OCI-LY7 (cell line): Measurements from ENCODE around the gene HS2ST1. TPM values are rescaled to one million over a fixed set of nuclear protein-coding genes. Genes with fewer than 3 reads are reported as not detected.

Experiments
- BruUV-seq: library from RNA; stranded (reverse); fragments of 400-500 nt; replicated peaks from 2 replicates; lab custom pipeline; 2021; lab: Mats Ljungman, UMichigan
- CTCF ChIA-PET: fragments of 300-600 bp; sonication (Branson Sonifier 250); formaldehyde crosslinking; loops from one replicate; lab custom pipeline; 2022; ENCODE audit warnings: antibody characterized with exemption; ENCODE audit not compliant: unreplicated experiment; lab: Charles Lee
- POLR2A ChIA-PET: fragments of 300-600 bp; sonication (Branson Sonifier 250); formaldehyde crosslinking; loops from one replicate; lab custom pipeline; 2022; ENCODE audit warnings: antibody characterized with exemption; lab: Charles Lee
- DNase-seq: peaks from one replicate; pipeline ENCODE4 v3.0.0-alpha.2; 2015; ENCODE audit warnings: low spot score
- H2AFZ ChIP-seq: fragments of 200-600 bp; sonication (generic), shearing (Covaris generic); 2 replicates; pipeline ENCODE4 v1.6.1; 2014; ENCODE audit warnings: mild to moderate bottlenecking, antibody characterized with exemption, low read length, moderate library complexity
- H3K27ac ChIP-seq: fragments of 200-600 bp; sonication (generic); 2 replicates; pipeline ENCODE4 v1.5.1; 2014; ENCODE audit warnings: mixed run types, low read depth, mild to moderate bottlenecking, moderate library complexity, low read length, inconsistent platforms; ENCODE audit not compliant: poor library complexity, severe bottlenecking
- H3K36me3 ChIP-seq: fragments of 200-600 bp; sonication (generic); 2 replicates; pipeline ENCODE4 v1.6.1; 2014; ENCODE audit warnings: mild to moderate bottlenecking, antibody characterized with exemption, low read length, moderate library complexity, mixed read lengths; ENCODE audit not compliant: insufficient read depth
- H3K4me1 ChIP-seq: fragments of 200-600 bp; sonication (generic); 2 replicates; pipeline ENCODE4 v1.5.1; 2014; ENCODE audit warnings: mild to moderate bottlenecking, low read length; ENCODE audit not compliant: insufficient read depth, poor library complexity, severe bottlenecking
- H3K4me2 ChIP-seq: fragments of 200-600 bp; sonication (generic); 2 replicates; pipeline ENCODE4 v1.6.1; 2014; ENCODE audit warnings: mild to moderate bottlenecking, low read length
- H3K4me3 ChIP-seq: fragments of 200-600 bp; sonication (generic); 2 replicates; pipeline ENCODE4 v1.5.1; 2014; ENCODE audit warnings: mild to moderate bottlenecking, low read depth, low read length; ENCODE audit not compliant: poor library complexity, severe bottlenecking
- H3K79me2 ChIP-seq: fragments of 200-600 bp; sonication (generic); 2 replicates; pipeline ENCODE4 v1.6.1; 2016; ENCODE audit warnings: low read depth, mild to moderate bottlenecking, low read length, moderate library complexity, mixed read lengths; ENCODE audit not compliant: insufficient read depth
- H3K9me2 ChIP-seq: fragments of 200-600 bp; sonication (generic); 2 replicates; pipeline ENCODE4 v1.6.1; 2016; ENCODE audit warnings: mild to moderate bottlenecking, low read length, mixed read lengths; ENCODE audit not compliant: insufficient read depth
- H3K9me3 ChIP-seq: fragments of 200-600 bp; sonication (generic); 2 replicates; pipeline ENCODE4 v1.6.1; 2014; ENCODE audit warnings: mild to moderate bottlenecking, mixed run types, low read length, mixed read lengths
- H4K20me1 ChIP-seq: fragments of 200-600 bp; sonication (generic); 2 replicates; pipeline ENCODE4 v1.6.1; 2014; ENCODE audit warnings: mild to moderate bottlenecking, antibody characterized with exemption, low read length, moderate library complexity, mixed read lengths; ENCODE audit not compliant: insufficient read depth
- CTCF ChIP-seq: fragments of 200-600 bp; sonication (generic); conservative IDR thresholded peaks from 2 replicates; pipeline ENCODE4 v1.5.1; 2014; ENCODE audit warnings: mild to moderate bottlenecking, antibody characterized with exemption, low read length, moderate library complexity, mixed read lengths
- EZH2phosphoT487 ChIP-seq: fragments of 200-600 bp; sonication (generic); IDR thresholded peaks from 2 replicates; pipeline ENCODE4 v1.6.1; 2018; ENCODE audit warnings: low read depth, borderline replicate concordance, mild to moderate bottlenecking, mixed run types, antibody characterized with exemption, low read length, moderate library complexity, mixed read lengths
- intact Hi-C: fragments of 100-400 bp; cut with micrococcal nuclease; formaldehyde crosslinking; loops from one replicate; pipeline ENCODE4 v1.10.0; 2022; ENCODE audit not compliant: unreplicated experiment
- total RNA-seq, 2 experiments: library from RNA; depleted of rRNA in 1 of 2; stranded (reverse); fragments of >200 nt in 1 of 2; shearing (Covaris generic) in 1 of 2; gene quantifications; 2 replicates each; pipeline ENCODE4 v1.2.3, GENCODE V29; 2014 to 2022

HS2ST1 gene
- total RNA-seq, 2 experiments from 2014 or later, result 20.9 to 63.7 TPM

- 0 out of 2 replicates have a peak, but pooled peaks cover 4% of the 10 kb centered on the region for H4K20me1 ChIP-seq
- intact Hi-C loops, result no loop called here
- DNase-seq, result no peak
- H3K4me3 ChIP-seq, result no peak overlapping the region
- no peaks in the 10 kb centered on the region for H3K9me2 ChIP-seq
- H3K27ac ChIP-seq, result no peak overlapping the region
- H3K9me3 ChIP-seq, result peaks cover 11% of the 10 kb centered on the region; the same call in 1 of the 2 replicates
- no peak overlapping the region for H3K4me2 ChIP-seq
- peaks cover 17% of the 10 kb centered on the region for H3K4me1 ChIP-seq
- BruUV-seq, result no TSS peak
- H2AFZ ChIP-seq, result no peak overlapping the region
- CTCF ChIA-PET, result interaction anchor here (0.5 kb wide), 1 partner anchor 19 kb away, joined by 4 read pairs; no protein-coding TSS in a partner anchor
- H3K36me3 ChIP-seq, result peaks cover 21% of the 10 kb centered on the region
- POLR2A ChIA-PET, result interaction anchor here (0.9 to 2.7 kb wide), 10 partner anchors 9 to 143 kb away, joined by 3 to 19 read pairs (median 6); partner anchors contain the start of genes HS2ST1 and SELENOF
- TF ChIP-seq EZH2phosphoT487 (no peak), CTCF (no peak)
- peaks cover 100% of the 10 kb centered on the region for H3K79me2 ChIP-seq
Observed at GRCh38 chr1:86942743-86943142, 28.3 kb downstream of the HS2ST1 start.

- DNase-seq, result no peak
- Histone ChIP-seq H3K9me2 (no peaks in the 10 kb centered on the region), H3K36me3 (peaks cover 18% of the 10 kb centered on the region), H3K4me3 (no peak overlapping the region), H3K27ac (no peak overlapping the region), H3K79me2 (peaks cover 100% of the 10 kb centered on the region), H2AFZ (no peak overlapping the region), H3K4me1 (peaks cover 14% of the 10 kb centered on the region), H3K4me2 (no peak overlapping the region), H4K20me1 (peaks cover 9% of the 10 kb centered on the region; the same call in 1 of the 2 replicates), H3K9me3 (no peaks in the 10 kb centered on the region)
- BruUV-seq, result no TSS peak
- intact Hi-C loops, result no loop called here
- POLR2A ChIA-PET, result interaction anchor here (1.1 to 1.4 kb wide), 4 partner anchors 9 to 32 kb away, joined by 3 to 6 read pairs (median 4); no protein-coding TSS in a partner anchor
- TF ChIP-seq EZH2phosphoT487 (no peak), CTCF (no peak)
- CTCF ChIA-PET, result no interaction called here
Observed at GRCh38 chr1:86948212-86948611, 33.8 kb downstream of the HS2ST1 start.

GRCh38 chr1:86950712-86951419 lies 36.4 kb downstream of the HS2ST1 start:
- TF ChIP-seq CTCF, result no peak
- TF ChIP-seq EZH2phosphoT487, result no peak
- no peaks in the 10 kb centered on the region for H3K9me2 ChIP-seq
- peaks cover 4% of the 10 kb centered on the region; the same call in 1 of the 2 replicates for H4K20me1 ChIP-seq
- peaks cover 100% of the 10 kb centered on the region for H3K79me2 ChIP-seq
- no peak overlapping the region for H3K27ac ChIP-seq
- H3K9me3 ChIP-seq, result no peaks in the 10 kb centered on the region
- H2AFZ ChIP-seq, result no peak overlapping the region
- H3K4me3 ChIP-seq, result no peak overlapping the region
- BruUV-seq, result no TSS peak
- POLR2A ChIA-PET, result no interaction called here
- no peak overlapping the region for H3K4me2 ChIP-seq
- peaks cover 26% of the 10 kb centered on the region for H3K4me1 ChIP-seq
- no peak for DNase-seq
- H3K36me3 ChIP-seq, result peaks cover 18% of the 10 kb centered on the region
- CTCF ChIA-PET, result no interaction called here
- intact Hi-C loops, result no loop called here
